ENCODE measurements around the gene SPCS1.

DNA sequence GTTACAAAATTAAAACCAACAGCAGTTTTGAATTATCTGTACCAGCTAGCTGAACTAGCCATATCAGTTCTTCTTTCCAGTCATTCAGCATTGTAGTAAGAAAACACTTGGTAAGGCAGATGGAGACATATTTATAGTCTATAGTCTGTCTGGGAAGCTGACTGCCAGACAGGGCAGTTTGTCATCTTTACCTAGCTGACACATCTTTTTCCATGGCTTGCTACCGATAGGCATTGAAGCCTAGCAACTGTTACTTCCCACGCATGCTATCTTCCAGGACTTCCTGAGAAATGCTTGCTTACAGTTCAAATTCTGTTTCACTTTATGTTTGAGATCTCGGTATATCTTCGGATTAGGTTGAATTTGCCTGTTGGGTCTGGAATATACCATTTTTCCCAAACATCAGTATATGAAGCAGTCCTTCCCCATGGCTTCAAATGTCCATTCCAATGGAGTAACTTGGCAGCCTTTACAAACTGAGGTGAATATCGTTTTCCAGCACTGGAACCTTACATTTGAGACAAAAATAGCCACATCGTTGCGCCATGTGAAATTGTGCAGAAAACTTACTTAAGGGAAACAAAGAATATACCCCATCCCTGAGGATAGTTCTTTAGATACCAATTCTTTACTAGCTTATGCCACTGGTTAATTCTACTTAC is 11.2 kb upstream of the SPCS1 start:
- TF ChIP-seq, protein P1, sequence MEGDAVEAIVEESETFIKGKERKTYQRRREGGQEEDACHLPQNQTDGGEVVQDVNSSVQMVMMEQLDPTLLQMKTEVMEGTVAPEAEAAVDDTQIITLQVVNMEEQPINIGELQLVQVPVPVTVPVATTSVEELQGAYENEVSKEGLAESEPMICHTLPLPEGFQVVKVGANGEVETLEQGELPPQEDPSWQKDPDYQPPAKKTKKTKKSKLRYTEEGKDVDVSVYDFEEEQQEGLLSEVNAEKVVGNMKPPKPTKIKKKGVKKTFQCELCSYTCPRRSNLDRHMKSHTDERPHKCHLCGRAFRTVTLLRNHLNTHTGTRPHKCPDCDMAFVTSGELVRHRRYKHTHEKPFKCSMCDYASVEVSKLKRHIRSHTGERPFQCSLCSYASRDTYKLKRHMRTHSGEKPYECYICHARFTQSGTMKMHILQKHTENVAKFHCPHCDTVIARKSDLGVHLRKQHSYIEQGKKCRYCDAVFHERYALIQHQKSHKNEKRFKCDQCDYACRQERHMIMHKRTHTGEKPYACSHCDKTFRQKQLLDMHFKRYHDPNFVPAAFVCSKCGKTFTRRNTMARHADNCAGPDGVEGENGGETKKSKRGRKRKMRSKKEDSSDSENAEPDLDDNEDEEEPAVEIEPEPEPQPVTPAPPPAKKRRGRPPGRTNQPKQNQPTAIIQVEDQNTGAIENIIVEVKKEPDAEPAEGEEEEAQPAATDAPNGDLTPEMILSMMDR (conservative IDR thresholded peaks at IDR 0.05), result no peak
- TF ChIP-seq EZH2 (IDR thresholded peaks at IDR 0.05; ENCODE audit: low read depth), result no peak
